SHP77 (cell line): Measurements from ENCODE around the gene MAGIX.

Source experiments
- DNase-seq, 2 experiments: peaks; one replicate each; lab custom pipeline; 2025; lab: John Stamatoyannopoulos, UW

MAGIX gene

GRCh38 chrX:49184294-49185281 lies 22.0 kb downstream of the MAGIX start:
- peak; percentile 69 to 73 for DNase-seq

GRCh38 chrX:49186125-49187027 lies 23.8 kb downstream of the MAGIX start, which contains the start of gene PRICKLE3:
TSS of gene PRICKLE3 (minus strand) at chrX:49186373. CDS start at chrX:49186297, 76 bp downstream.
- peak; percentile 32 to 54 for DNase-seq

- DNase-seq, result no peak
Measured at GRCh38 chrX:49187028-49187394, 24.5 kb downstream of the MAGIX start.

GRCh38 chrX:49187526-49187925 lies 25.0 kb downstream of the MAGIX start:
- no peak for DNase-seq

- no peak for DNase-seq
Measured at GRCh38 chrX:49188468-49189076, 26.0 kb downstream of the MAGIX start.

- no peak for DNase-seq
Measured at GRCh38 chrX:49189606-49190005, 27.0 kb downstream of the MAGIX start.

- DNase-seq, result peak; percentile 96 to 98
Measured at GRCh38 chrX:49190821-49191573, 28.4 kb downstream of the MAGIX start.

GRCh38 chrX:49191574-49192011 lies 29.0 kb downstream of the MAGIX start:
- DNase-seq, result peak in 1 of 2 experiments; percentile 26

- peak in 1 of 2 experiments; percentile 15 for DNase-seq
Measured at GRCh38 chrX:49192722-49193328, 30.3 kb downstream of the MAGIX start.

- DNase-seq, result no peak
Measured at GRCh38 chrX:49193542-49193964, 31.0 kb downstream of the MAGIX start.

- DNase-seq, result no peak
Measured at GRCh38 chrX:49197543-49198087, 35.1 kb downstream of the MAGIX start.

- DNase-seq, result no peak
Measured at GRCh38 chrX:49198540-49199314, 36.2 kb downstream of the MAGIX start.

- no peak for DNase-seq
Measured at GRCh38 chrX:49199315-49199595, 36.7 kb downstream of the MAGIX start.

- DNase-seq, result peak; percentile 56 to 69
Measured at GRCh38 chrX:49199906-49200771, 37.6 kb downstream of the MAGIX start, which contains the start of gene SYP. TSS of gene SYP (minus strand) at chrX:49200193. CDS start at chrX:49200186, 7 bp downstream.

GRCh38 chrX:49202022-49202421 lies 39.5 kb downstream of the MAGIX start:
- no peak for DNase-seq

- DNase-seq, result no peak
Measured at GRCh38 chrX:49203536-49203935, 41.0 kb downstream of the MAGIX start.

- DNase-seq, result no peak
Measured at GRCh38 chrX:49204017-49204416, 41.5 kb downstream of the MAGIX start.

GRCh38 chrX:49204709-49205108 lies 42.2 kb downstream of the MAGIX start:
- DNase-seq, result no peak

- DNase-seq, result no peak
Measured at GRCh38 chrX:49205443-49205842, 42.9 kb downstream of the MAGIX start.
